WTC11 (cell line): ENCODE data around the gene TXNIP.

Experiments used
- ESRRA ChIP-seq: sonication (generic); formaldehyde crosslinking; IDR thresholded peaks from 2 replicates; pipeline ENCODE4 v1.8.1; 2022; ENCODE audit warnings: mild to moderate bottlenecking, missing genetic modification reagents, borderline replicate concordance
- FOXP4 ChIP-seq: sonication (generic); formaldehyde crosslinking; IDR thresholded peaks from 2 replicates; pipeline ENCODE4 v1.8.0; 2022; ENCODE audit warnings: mild to moderate bottlenecking, missing genetic modification reagents
- NR1H2 ChIP-seq: sonication (generic); formaldehyde crosslinking; IDR thresholded peaks from 2 replicates; pipeline ENCODE4 v1.9.0; 2021; ENCODE audit warnings: mild to moderate bottlenecking, moderate library complexity, missing genetic modification reagents
- PRRX2 ChIP-seq: fragments of 250-450 bp; sonication (Bioruptor Pico); IDR thresholded peaks from 2 replicates; pipeline ENCODE4 v1.8.0; 2021; ENCODE audit warnings: mild to moderate bottlenecking
- TCF7 ChIP-seq: sonication (generic); formaldehyde crosslinking; IDR thresholded peaks from 2 replicates; pipeline ENCODE4 v1.8.0; 2022; ENCODE audit warnings: mild to moderate bottlenecking, low read depth, missing genetic modification reagents, moderate library complexity
- ZNF219 ChIP-seq: sonication (generic); formaldehyde crosslinking; IDR thresholded peaks from 2 replicates; pipeline ENCODE4 v1.8.0; 2023; ENCODE audit warnings: missing genetic modification reagents, mild to moderate bottlenecking, borderline replicate concordance
- ZNF263 ChIP-seq: sonication (generic); formaldehyde crosslinking; IDR thresholded peaks from 2 replicates; pipeline ENCODE4 v1.8.1; 2022; ENCODE audit warnings: low read depth, mild to moderate bottlenecking, moderate library complexity, missing genetic modification reagents
- ZNF425 ChIP-seq: fragments of 250-450 bp; sonication (Bioruptor Pico); conservative IDR thresholded peaks from 2 replicates; pipeline ENCODE4 v1.9.0; 2021; ENCODE audit warnings: mild to moderate bottlenecking
- TF ChIP-seq, protein P1 (sequence below): fragments of 200-600 bp; IDR thresholded peaks from 2 replicates; pipeline ENCODE4 v1.8.0; 2022; ENCODE audit warnings: antibody characterized with exemption
- TF ChIP-seq, protein P2 (sequence below): sonication (generic); formaldehyde crosslinking; conservative IDR thresholded peaks from 2 replicates; pipeline ENCODE4 v1.8.1; 2022; ENCODE audit warnings: mild to moderate bottlenecking, missing genetic modification reagents
- TF ChIP-seq, protein P3 (sequence below): sonication (generic); formaldehyde crosslinking; IDR thresholded peaks from 2 replicates; pipeline ENCODE4 v1.8.0; 2023; ENCODE audit warnings: missing genetic modification reagents, mild to moderate bottlenecking, borderline replicate concordance
- TF ChIP-seq, protein P4 (sequence below): sonication (generic); formaldehyde crosslinking; IDR thresholded peaks from 2 replicates; pipeline ENCODE4 v1.8.1; 2022; ENCODE audit warnings: low read depth, missing genetic modification reagents, borderline replicate concordance
- TF ChIP-seq, protein P5 (sequence below): sonication (generic); formaldehyde crosslinking; IDR thresholded peaks from 2 replicates; pipeline ENCODE4 v1.8.1; 2023; ENCODE audit warnings: mild to moderate bottlenecking, missing genetic modification reagents

DNA sequence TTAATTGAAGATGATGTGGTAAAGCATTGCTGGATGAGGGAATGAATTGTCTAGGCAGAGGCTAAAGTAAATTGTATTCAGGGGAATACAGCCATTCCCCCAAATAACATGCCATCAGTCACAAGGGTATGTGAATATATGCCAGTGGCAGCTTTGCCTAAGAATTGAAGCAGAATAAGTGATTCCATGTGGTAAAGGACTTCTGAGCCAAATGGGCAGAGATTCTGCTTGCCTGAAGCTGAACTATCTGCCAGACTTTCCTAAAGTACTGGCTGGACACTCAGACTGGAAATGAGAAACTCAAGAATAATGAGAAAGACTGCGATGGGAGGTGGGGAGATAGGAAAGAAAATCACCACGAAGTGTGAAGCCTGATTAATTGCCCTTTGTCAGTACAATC, 40.9 kb downstream of the TXNIP start:
- TF ChIP-seq, protein P1, sequence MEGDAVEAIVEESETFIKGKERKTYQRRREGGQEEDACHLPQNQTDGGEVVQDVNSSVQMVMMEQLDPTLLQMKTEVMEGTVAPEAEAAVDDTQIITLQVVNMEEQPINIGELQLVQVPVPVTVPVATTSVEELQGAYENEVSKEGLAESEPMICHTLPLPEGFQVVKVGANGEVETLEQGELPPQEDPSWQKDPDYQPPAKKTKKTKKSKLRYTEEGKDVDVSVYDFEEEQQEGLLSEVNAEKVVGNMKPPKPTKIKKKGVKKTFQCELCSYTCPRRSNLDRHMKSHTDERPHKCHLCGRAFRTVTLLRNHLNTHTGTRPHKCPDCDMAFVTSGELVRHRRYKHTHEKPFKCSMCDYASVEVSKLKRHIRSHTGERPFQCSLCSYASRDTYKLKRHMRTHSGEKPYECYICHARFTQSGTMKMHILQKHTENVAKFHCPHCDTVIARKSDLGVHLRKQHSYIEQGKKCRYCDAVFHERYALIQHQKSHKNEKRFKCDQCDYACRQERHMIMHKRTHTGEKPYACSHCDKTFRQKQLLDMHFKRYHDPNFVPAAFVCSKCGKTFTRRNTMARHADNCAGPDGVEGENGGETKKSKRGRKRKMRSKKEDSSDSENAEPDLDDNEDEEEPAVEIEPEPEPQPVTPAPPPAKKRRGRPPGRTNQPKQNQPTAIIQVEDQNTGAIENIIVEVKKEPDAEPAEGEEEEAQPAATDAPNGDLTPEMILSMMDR = no peak
- TF ChIP-seq FOXP4 (CRISPR knock-in tag) (no peak), ESRRA (CRISPR knock-in tag) (no peak), ZNF263 (CRISPR knock-in tag) (no peak), NR1H2 (no peak), ZNF425 (CRISPR knock-in tag) (no peak), ZNF219 (CRISPR knock-in tag) (no peak), PRRX2 (CRISPR knock-in tag) (no peak), TCF7 (CRISPR knock-in tag) (no peak)
- TF ChIP-seq, protein P2, sequence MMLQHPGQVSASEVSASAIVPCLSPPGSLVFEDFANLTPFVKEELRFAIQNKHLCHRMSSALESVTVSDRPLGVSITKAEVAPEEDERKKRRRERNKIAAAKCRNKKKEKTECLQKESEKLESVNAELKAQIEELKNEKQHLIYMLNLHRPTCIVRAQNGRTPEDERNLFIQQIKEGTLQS (CRISPR knock-in tag) = no peak
- TF ChIP-seq, protein P3, sequence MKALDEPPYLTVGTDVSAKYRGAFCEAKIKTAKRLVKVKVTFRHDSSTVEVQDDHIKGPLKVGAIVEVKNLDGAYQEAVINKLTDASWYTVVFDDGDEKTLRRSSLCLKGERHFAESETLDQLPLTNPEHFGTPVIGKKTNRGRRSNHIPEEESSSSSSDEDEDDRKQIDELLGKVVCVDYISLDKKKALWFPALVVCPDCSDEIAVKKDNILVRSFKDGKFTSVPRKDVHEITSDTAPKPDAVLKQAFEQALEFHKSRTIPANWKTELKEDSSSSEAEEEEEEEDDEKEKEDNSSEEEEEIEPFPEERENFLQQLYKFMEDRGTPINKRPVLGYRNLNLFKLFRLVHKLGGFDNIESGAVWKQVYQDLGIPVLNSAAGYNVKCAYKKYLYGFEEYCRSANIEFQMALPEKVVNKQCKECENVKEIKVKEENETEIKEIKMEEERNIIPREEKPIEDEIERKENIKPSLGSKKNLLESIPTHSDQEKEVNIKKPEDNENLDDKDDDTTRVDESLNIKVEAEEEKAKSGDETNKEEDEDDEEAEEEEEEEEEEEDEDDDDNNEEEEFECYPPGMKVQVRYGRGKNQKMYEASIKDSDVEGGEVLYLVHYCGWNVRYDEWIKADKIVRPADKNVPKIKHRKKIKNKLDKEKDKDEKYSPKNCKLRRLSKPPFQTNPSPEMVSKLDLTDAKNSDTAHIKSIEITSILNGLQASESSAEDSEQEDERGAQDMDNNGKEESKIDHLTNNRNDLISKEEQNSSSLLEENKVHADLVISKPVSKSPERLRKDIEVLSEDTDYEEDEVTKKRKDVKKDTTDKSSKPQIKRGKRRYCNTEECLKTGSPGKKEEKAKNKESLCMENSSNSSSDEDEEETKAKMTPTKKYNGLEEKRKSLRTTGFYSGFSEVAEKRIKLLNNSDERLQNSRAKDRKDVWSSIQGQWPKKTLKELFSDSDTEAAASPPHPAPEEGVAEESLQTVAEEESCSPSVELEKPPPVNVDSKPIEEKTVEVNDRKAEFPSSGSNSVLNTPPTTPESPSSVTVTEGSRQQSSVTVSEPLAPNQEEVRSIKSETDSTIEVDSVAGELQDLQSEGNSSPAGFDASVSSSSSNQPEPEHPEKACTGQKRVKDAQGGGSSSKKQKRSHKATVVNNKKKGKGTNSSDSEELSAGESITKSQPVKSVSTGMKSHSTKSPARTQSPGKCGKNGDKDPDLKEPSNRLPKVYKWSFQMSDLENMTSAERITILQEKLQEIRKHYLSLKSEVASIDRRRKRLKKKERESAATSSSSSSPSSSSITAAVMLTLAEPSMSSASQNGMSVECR = no peak
- TF ChIP-seq, protein P4, sequence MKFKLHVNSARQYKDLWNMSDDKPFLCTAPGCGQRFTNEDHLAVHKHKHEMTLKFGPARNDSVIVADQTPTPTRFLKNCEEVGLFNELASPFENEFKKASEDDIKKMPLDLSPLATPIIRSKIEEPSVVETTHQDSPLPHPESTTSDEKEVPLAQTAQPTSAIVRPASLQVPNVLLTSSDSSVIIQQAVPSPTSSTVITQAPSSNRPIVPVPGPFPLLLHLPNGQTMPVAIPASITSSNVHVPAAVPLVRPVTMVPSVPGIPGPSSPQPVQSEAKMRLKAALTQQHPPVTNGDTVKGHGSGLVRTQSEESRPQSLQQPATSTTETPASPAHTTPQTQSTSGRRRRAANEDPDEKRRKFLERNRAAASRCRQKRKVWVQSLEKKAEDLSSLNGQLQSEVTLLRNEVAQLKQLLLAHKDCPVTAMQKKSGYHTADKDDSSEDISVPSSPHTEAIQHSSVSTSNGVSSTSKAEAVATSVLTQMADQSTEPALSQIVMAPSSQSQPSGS (CRISPR knock-in tag) = no peak
- TF ChIP-seq, protein P5, sequence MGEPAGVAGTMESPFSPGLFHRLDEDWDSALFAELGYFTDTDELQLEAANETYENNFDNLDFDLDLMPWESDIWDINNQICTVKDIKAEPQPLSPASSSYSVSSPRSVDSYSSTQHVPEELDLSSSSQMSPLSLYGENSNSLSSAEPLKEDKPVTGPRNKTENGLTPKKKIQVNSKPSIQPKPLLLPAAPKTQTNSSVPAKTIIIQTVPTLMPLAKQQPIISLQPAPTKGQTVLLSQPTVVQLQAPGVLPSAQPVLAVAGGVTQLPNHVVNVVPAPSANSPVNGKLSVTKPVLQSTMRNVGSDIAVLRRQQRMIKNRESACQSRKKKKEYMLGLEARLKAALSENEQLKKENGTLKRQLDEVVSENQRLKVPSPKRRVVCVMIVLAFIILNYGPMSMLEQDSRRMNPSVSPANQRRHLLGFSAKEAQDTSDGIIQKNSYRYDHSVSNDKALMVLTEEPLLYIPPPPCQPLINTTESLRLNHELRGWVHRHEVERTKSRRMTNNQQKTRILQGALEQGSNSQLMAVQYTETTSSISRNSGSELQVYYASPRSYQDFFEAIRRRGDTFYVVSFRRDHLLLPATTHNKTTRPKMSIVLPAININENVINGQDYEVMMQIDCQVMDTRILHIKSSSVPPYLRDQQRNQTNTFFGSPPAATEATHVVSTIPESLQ = no peak
